H1 (cell line): ENCODE results near the gene NDUFA13. TPM values are rescaled to one million over a fixed set of nuclear protein-coding genes. Genes with fewer than 3 reads are reported as not detected.

Experiments
- CTCF ChIA-PET: fragments of 300-600 bp; sonication (Branson Sonifier 250); formaldehyde crosslinking; loops from one replicate; lab custom pipeline; 2021; ENCODE audit not compliant: partially characterized antibody; lab: Charles Lee
- POLR2A ChIA-PET: fragments of 300-600 bp; sonication (Branson Sonifier 250); formaldehyde crosslinking; loops from one replicate; lab custom pipeline; 2021; ENCODE audit warnings: inconsistent platforms; ENCODE audit not compliant: partially characterized antibody; lab: Charles Lee
- DNase-seq, 2 experiments: peaks; one replicate each; pipeline versions ENCODE4 v3.0.0 to v3.0.0-alpha.2; 2010 to 2022; ENCODE audit warnings: low spot score in 2 of 2, low read depth in 1 of 2, mixed read lengths in 1 of 2
- FAIRE-seq: peaks from 2 replicates; lab custom pipeline; 2011; peaks lifted over from hg19 to GRCh38; lab: Jason Lieb, UNC
- H2AFZ ChIP-seq: 2 replicates; pipeline ENCODE4 v1.8.1; 2012; ENCODE audit warnings: low read length, inconsistent platforms
- H2AK5ac ChIP-seq: 2 replicates; pipeline ENCODE4 v1.6.1; 2013; ENCODE audit warnings: low read depth, low read length
- H2BK120ac ChIP-seq: replicated peaks from 2 replicates; pipeline ENCODE3; 2013; ENCODE audit warnings: low read depth, low read length, inconsistent platforms
- H2BK12ac ChIP-seq: 2 replicates; pipeline ENCODE4 v1.6.1; 2013; ENCODE audit warnings: low read depth, low read length
- H2BK15ac ChIP-seq: 2 replicates; pipeline ENCODE4 v1.6.1; 2013; ENCODE audit warnings: low read length
- H2BK20ac ChIP-seq: 2 replicates; pipeline ENCODE4 v1.6.1; 2013; ENCODE audit warnings: low read length
- H2BK5ac ChIP-seq: 2 replicates; pipeline ENCODE4 v1.6.1; 2013; ENCODE audit warnings: low read depth, low read length
- H3K14ac ChIP-seq: 2 replicates; pipeline ENCODE4 v1.6.1; 2013; ENCODE audit warnings: inconsistent platforms; ENCODE audit not compliant: insufficient read length
- H3K18ac ChIP-seq: 2 replicates; pipeline ENCODE4 v1.6.1; 2013; ENCODE audit warnings: low read length; ENCODE audit errors: extremely low read depth
- H3K23ac ChIP-seq: 2 replicates; pipeline ENCODE4 v1.6.1; 2013; ENCODE audit warnings: inconsistent platforms; ENCODE audit not compliant: insufficient read length
- H3K23me2 ChIP-seq: 2 replicates; pipeline ENCODE4 v1.6.1; 2013; ENCODE audit warnings: low read depth, low read length
- H3K27ac ChIP-seq: 2 replicates; pipeline ENCODE4 v1.6.1; 2011; ENCODE audit warnings: low read depth, low read length, inconsistent platforms
- H3K27me3 ChIP-seq, 4 experiments: replicated peaks in 1 of 4; 1 replicate in 1 of 4; 2 replicates in 3 of 4; pipeline versions ENCODE4 v1.6.1 to v1.8.1; 2011 to 2013; ENCODE audit warnings: low read length in 3 of 4, mild to moderate bottlenecking in 3 of 4, inconsistent platforms in 2 of 4, mixed read lengths in 2 of 4, moderate library complexity in 1 of 4; ENCODE audit not compliant: control insufficient read depth in 3 of 4, insufficient read depth in 3 of 4; ENCODE audit errors: extremely low read depth in 1 of 4
- H3K36me3 ChIP-seq, 4 experiments: 2 replicates each; pipeline versions ENCODE4 v1.6.1 to v1.8.1; 2011 to 2013; ENCODE audit warnings: mild to moderate bottlenecking in 4 of 4, low read length in 3 of 4, moderate library complexity in 2 of 4, control low read depth in 1 of 4, inconsistent platforms in 1 of 4; ENCODE audit not compliant: insufficient read depth in 4 of 4, control insufficient read depth in 2 of 4
- H3K4ac ChIP-seq: replicated peaks from 2 replicates; pipeline ENCODE3; 2013; ENCODE audit warnings: low read length, low read depth, mixed read lengths, inconsistent platforms; ENCODE audit not compliant: insufficient read length
- H3K4me1 ChIP-seq, 4 experiments: replicated peaks in 1 of 4; 1 replicate in 1 of 4; 2 replicates in 3 of 4; pipeline versions ENCODE4 v1.6.1 to v1.8.1; 2011 to 2013; ENCODE audit warnings: low read length in 3 of 4, inconsistent platforms in 2 of 4, mixed read lengths in 1 of 4; ENCODE audit not compliant: insufficient read depth in 4 of 4, control insufficient read depth in 3 of 4
- H3K4me2 ChIP-seq, 2 experiments: 2 replicates each; pipeline versions ENCODE4 v1.6.1 to v1.8.1; 2011 to 2013; ENCODE audit warnings: low read depth in 2 of 2, low read length in 2 of 2, control low read depth in 1 of 2, inconsistent platforms in 1 of 2, mild to moderate bottlenecking in 1 of 2; ENCODE audit not compliant: insufficient read depth in 1 of 2
- H3K4me3 ChIP-seq, 4 experiments: fragments of 200-600, 300-600 bp in 1 of 4; sonication (generic), shearing (Covaris generic), sonication (Bioruptor Twin) in 1 of 4; 2 replicates each; pipeline versions ENCODE4 v1.5.1 to v1.8.1; 2011 to 2016; ENCODE audit warnings: low read length in 4 of 4, low read depth in 3 of 4, control low read depth in 2 of 4, inconsistent platforms in 2 of 4, mild to moderate bottlenecking in 2 of 4, mixed read lengths in 1 of 4, moderate library complexity in 1 of 4; ENCODE audit not compliant: insufficient read depth in 2 of 4; ENCODE audit errors: extremely low read depth in 1 of 4
- H3K56ac ChIP-seq: replicated peaks from 2 replicates; pipeline ENCODE3; 2013; ENCODE audit warnings: low read depth, mild to moderate bottlenecking, mixed read lengths, low read length, inconsistent platforms; ENCODE audit not compliant: insufficient read length
- H3K79me1 ChIP-seq: 2 replicates; pipeline ENCODE4 v1.6.1; 2013; ENCODE audit warnings: low read depth, low read length, control low read depth
- H3K79me2 ChIP-seq, 2 experiments: 2 replicates each; pipeline versions ENCODE4 v1.6.1 to v1.8.1; 2012 to 2013; ENCODE audit warnings: low read length in 2 of 2, mild to moderate bottlenecking in 2 of 2, inconsistent platforms in 1 of 2; ENCODE audit not compliant: insufficient read depth in 2 of 2, control insufficient read depth in 1 of 2
- H3K9ac ChIP-seq, 4 experiments: replicated peaks in 1 of 4; 1 replicate in 1 of 4; 2 replicates in 3 of 4; pipeline versions ENCODE4 v1.6.1 to v1.8.1; 2011 to 2013; ENCODE audit warnings: low read depth in 3 of 4, low read length in 3 of 4, control low read depth in 2 of 4, mild to moderate bottlenecking in 2 of 4, moderate library complexity in 2 of 4, inconsistent platforms in 1 of 4; ENCODE audit errors: extremely low read depth in 1 of 4
- H3K9me3 ChIP-seq, 2 experiments: 2 replicates each; pipeline versions ENCODE4 v1.6.1 to v1.8.1; 2012 to 2013; ENCODE audit warnings: mild to moderate bottlenecking in 2 of 2, moderate library complexity in 2 of 2, control low read depth in 1 of 2, inconsistent platforms in 1 of 2, low read depth in 1 of 2, low read length in 1 of 2, mixed read lengths in 1 of 2; ENCODE audit not compliant: insufficient read depth in 2 of 2
- H4K20me1 ChIP-seq, 2 experiments: replicated peaks in 1 of 2; 2 replicates each; pipeline versions ENCODE3 to v1.8.1; 2011 to 2013; ENCODE audit warnings: inconsistent platforms in 2 of 2, low read length in 2 of 2, mild to moderate bottlenecking in 1 of 2; ENCODE audit not compliant: insufficient read depth in 2 of 2, control insufficient read depth in 1 of 2
- H4K5ac ChIP-seq: 2 replicates; pipeline ENCODE4 v1.6.1; 2013; ENCODE audit warnings: low read length, low read depth, mixed read lengths, inconsistent platforms; ENCODE audit not compliant: insufficient read length
- H4K8ac ChIP-seq: 2 replicates; pipeline ENCODE4 v1.8.0; 2013; ENCODE audit warnings: mild to moderate bottlenecking, moderate library complexity, low read length, inconsistent platforms; ENCODE audit not compliant: insufficient read depth; ENCODE audit errors: extremely low read depth
- H4K91ac ChIP-seq: replicated peaks from 2 replicates; pipeline ENCODE3; 2013; ENCODE audit warnings: low read length, mixed read lengths, inconsistent platforms; ENCODE audit not compliant: insufficient read length
- ASH2L ChIP-seq: fragments of 200-600, 300-600 bp; sonication (generic); IDR thresholded peaks from one replicate; pipeline ENCODE4 v1.7.1; 2017; ENCODE audit warnings: low read length
- CHD1 ChIP-seq: IDR thresholded peaks from 2 replicates; pipeline ENCODE4 v1.6.1; 2012; ENCODE audit warnings: low read depth, low read length, improper control_type of control experiment
- EZH2 ChIP-seq: fragments of 200-600 bp; sonication (generic); IDR thresholded peaks from 2 replicates; pipeline ENCODE4 v1.7.1; 2012; ENCODE audit warnings: low read depth, mild to moderate bottlenecking, moderate library complexity, low read length, inconsistent platforms; ENCODE audit not compliant: severe bottlenecking
- HDAC6 ChIP-seq: IDR thresholded peaks from one replicate; pipeline ENCODE4 v1.7.1; 2012; ENCODE audit warnings: low read depth, mild to moderate bottlenecking, inconsistent platforms, low read length, moderate library complexity
- JUN ChIP-seq: IDR thresholded peaks from 2 replicates; pipeline ENCODE4 v1.6.1; 2011; ENCODE audit warnings: low read depth, mild to moderate bottlenecking, improper control_type of control experiment, low read length
- JUND ChIP-seq: IDR thresholded peaks from 2 replicates; pipeline ENCODE4 v1.6.1; 2011; ENCODE audit warnings: mild to moderate bottlenecking, improper control_type of control experiment, low read length
- KDM1A ChIP-seq: fragments of 200-600, 300-600 bp; sonication (generic); IDR thresholded peaks from 2 replicates; pipeline ENCODE4 v1.7.1; 2016; ENCODE audit warnings: mild to moderate bottlenecking, low read length, borderline replicate concordance
- NANOG ChIP-seq: IDR thresholded peaks from 2 replicates; pipeline ENCODE4 v1.6.1; 2011; ENCODE audit warnings: low read length, low read depth, mild to moderate bottlenecking, inconsistent platforms; ENCODE audit not compliant: insufficient read depth, poor library complexity, severe bottlenecking
- PHF8 ChIP-seq: fragments of 200-600 bp; sonication (generic); conservative IDR thresholded peaks from 2 replicates; pipeline ENCODE4 v1.7.1; 2012; ENCODE audit warnings: low read depth, mild to moderate bottlenecking, inconsistent platforms, low read length, moderate library complexity
- POLR2AphosphoS5 ChIP-seq: IDR thresholded peaks from 2 replicates; pipeline ENCODE4 v1.6.1; 2011; ENCODE audit warnings: low read depth, low read length
- SAP30 ChIP-seq: fragments of 300-600 bp; sonication (generic); IDR thresholded peaks from 2 replicates; pipeline ENCODE4 v1.7.1; 2012; ENCODE audit warnings: low read length, moderate library complexity, mild to moderate bottlenecking, inconsistent platforms; ENCODE audit not compliant: insufficient read depth, insufficient replicate concordance
- SIX5 ChIP-seq: IDR thresholded peaks from 2 replicates; pipeline ENCODE4 v1.6.1; 2011; ENCODE audit warnings: mild to moderate bottlenecking, low read depth, low read length
- WGBS, 2 experiments: shearing (Covaris generic) in 1 of 2; methylation state at CpG; one replicate each; pipeline versions ENCODE4 v1.1.6 to v1.1.7; 2013 to 2015; ENCODE audit warnings: low lambda C conversion rate in 2 of 2, mixed read lengths in 2 of 2, inconsistent platforms in 1 of 2, low coverage in 1 of 2, missing lambda C conversion rate in 1 of 2; ENCODE audit not compliant: insufficient replicate concordance in 2 of 2, insufficient coverage in 1 of 2, insufficient read length in 1 of 2; ENCODE audit errors: extremely low coverage in 1 of 2, missing lambda C conversion rate in 1 of 2; 5-methylcytosine and 5-hydroxymethylcytosine counted together
- polyA plus RNA-seq, 7 experiments: library from polyadenylated mRNA; depleted of rRNA in 3 of 7; stranded (reverse) in 5 of 7; unstranded in 2 of 7; fragments of >200 nt in 5 of 7; fragments of 200-250 nt in 2 of 7; gene quantifications; 1 replicate in 5 of 7; 2 replicates in 1 of 7; 4 replicates in 1 of 7; pipeline versions ENCODE4 v1.2.1 to v1.2.3, GENCODE V29; 2011 to 2013; ENCODE audit warnings: missing spikeins in 2 of 7, mixed read lengths in 2 of 7
- total RNA-seq: library from RNA; stranded (reverse); fragmentation: NEBNext Ultra II Directional; extraction: Animal tissue kit (Norgen Biotek cat#: 25700); gene quantifications from 2 replicates; pipeline ENCODE4 v1.2.1, GENCODE V29; 2021
- TF ChIP-seq, protein P1 (sequence below): IDR thresholded peaks from 2 replicates; pipeline ENCODE4 v1.6.1; 2012; ENCODE audit warnings: inconsistent platforms

Gene NDUFA13
- total and polyA plus RNA-seq, 2 of the 8 experiments (the other 6 are each of a cell fraction or from before 2014, with no cell fraction given): 413 to 1,105 TPM

DNA sequence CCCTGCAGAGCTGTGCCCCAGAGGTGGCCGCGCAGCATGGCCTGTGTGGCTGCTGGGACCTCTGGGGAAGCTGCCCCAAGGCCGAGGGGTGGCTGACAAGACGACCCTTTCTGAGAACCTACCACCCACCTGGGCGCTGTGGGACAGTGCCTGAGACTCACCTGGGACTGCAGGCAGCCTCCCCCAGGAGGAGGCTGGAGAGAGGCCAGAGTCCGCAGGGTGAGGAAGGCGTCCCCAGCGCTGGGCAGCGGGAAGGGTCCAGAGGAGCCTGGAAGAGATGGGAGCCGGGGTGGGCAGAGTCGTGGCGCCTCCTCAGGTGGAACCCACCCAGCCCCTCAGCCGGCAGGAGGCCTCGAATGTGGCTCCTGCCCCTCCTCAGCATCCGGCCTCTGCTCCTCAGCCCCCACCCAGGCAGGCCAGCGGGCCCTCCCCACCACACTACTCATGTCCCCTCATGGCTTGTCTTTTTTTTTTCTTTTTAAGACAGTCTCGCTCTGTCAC is 47.4 kb downstream of the NDUFA13 start:
- Histone ChIP-seq H3K4ac (no peak overlapping the region), H3K79me1 (no peaks in the 10 kb centered on the region), H3K4me2 (no peak overlapping the region), H4K91ac (no peak overlapping the region), H2AK5ac (no peak overlapping the region), H4K8ac (peak overlapping the region; percentile 29; the same call in 1 of the 2 replicates), H2AFZ (no peak overlapping the region), H2BK12ac (no peak overlapping the region), H3K36me3 (no peaks in the 10 kb centered on the region), H3K27me3 (no peaks in the 10 kb centered on the region), H3K56ac (no peak overlapping the region), H4K5ac (no peak overlapping the region), H3K27ac (no peak overlapping the region), H3K18ac (no peak overlapping the region), H2BK120ac (no peak overlapping the region), H3K4me3 (no peak overlapping the region), H3K9ac (no peak overlapping the region), H3K23me2 (no peaks in the 10 kb centered on the region), H2BK20ac (no peak overlapping the region), H2BK15ac (no peak overlapping the region), H3K79me2 (no peaks in the 10 kb centered on the region), H4K20me1 (no peaks in the 10 kb centered on the region), H3K23ac (no peak overlapping the region), H3K4me1 (peaks cover 0 to 4% (median 0%) of the 10 kb centered on the region in 4 experiments; a peak in 2 of 7 replicates), H2BK5ac (0 out of 2 replicates have a peak overlapping the region, but pooled peaks have one; percentile 12), H3K9me3 (no peaks in the 10 kb centered on the region), H3K14ac (no peak overlapping the region)
- POLR2A ChIA-PET: interaction anchor here (0.8 kb wide), 1 partner anchor 89 kb away, joined by 3 read pairs; no protein-coding TSS in a partner anchor
- 88% methylated on average over 15 of the region's 17 CpGs; no CpG with 5 or more reads in 1 of the 2 experiments for WGBS, 2 experiments
- no peak for DNase-seq
- no peak for FAIRE-seq
- CTCF ChIA-PET: interaction anchor here (0.7 to 20.0 kb wide), 6 partner anchors 13 to 76 kb away, joined by 3 to 223 read pairs (median 4); no protein-coding TSS in a partner anchor
- no peak for TF ChIP-seq POLR2AphosphoS5
- TF ChIP-seq NANOG: no peak
- TF ChIP-seq SAP30: no peak
- no peak for TF ChIP-seq EZH2
- TF ChIP-seq, protein P1, sequence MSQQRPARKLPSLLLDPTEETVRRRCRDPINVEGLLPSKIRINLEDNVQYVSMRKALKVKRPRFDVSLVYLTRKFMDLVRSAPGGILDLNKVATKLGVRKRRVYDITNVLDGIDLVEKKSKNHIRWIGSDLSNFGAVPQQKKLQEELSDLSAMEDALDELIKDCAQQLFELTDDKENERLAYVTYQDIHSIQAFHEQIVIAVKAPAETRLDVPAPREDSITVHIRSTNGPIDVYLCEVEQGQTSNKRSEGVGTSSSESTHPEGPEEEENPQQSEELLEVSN: no peak
- no peak for TF ChIP-seq PHF8
- no peak for TF ChIP-seq JUN
- no peak for TF ChIP-seq JUND
- no peak for TF ChIP-seq CHD1
- TF ChIP-seq HDAC6: no peak
- no peak for TF ChIP-seq ASH2L
- no peak for TF ChIP-seq KDM1A
- TF ChIP-seq SIX5: no peak
